NT2/D1 (cell line): ENCODE measurements around the gene USP7.

Experiments used
- SUZ12 ChIP-seq: IDR thresholded peaks from 2 replicates; pipeline ENCODE4 v1.6.1; 2011; ENCODE audit not compliant: insufficient read length, insufficient read depth; ENCODE audit errors: extremely low read depth
- YY1 ChIP-seq: IDR thresholded peaks from 2 replicates; pipeline ENCODE4 v1.6.1; 2011; ENCODE audit not compliant: insufficient read length, insufficient read depth
- ZNF274 ChIP-seq: IDR thresholded peaks from 2 replicates; pipeline ENCODE4 v1.6.1; 2011; ENCODE audit warnings: mild to moderate bottlenecking, low read depth, low read length

DNA sequence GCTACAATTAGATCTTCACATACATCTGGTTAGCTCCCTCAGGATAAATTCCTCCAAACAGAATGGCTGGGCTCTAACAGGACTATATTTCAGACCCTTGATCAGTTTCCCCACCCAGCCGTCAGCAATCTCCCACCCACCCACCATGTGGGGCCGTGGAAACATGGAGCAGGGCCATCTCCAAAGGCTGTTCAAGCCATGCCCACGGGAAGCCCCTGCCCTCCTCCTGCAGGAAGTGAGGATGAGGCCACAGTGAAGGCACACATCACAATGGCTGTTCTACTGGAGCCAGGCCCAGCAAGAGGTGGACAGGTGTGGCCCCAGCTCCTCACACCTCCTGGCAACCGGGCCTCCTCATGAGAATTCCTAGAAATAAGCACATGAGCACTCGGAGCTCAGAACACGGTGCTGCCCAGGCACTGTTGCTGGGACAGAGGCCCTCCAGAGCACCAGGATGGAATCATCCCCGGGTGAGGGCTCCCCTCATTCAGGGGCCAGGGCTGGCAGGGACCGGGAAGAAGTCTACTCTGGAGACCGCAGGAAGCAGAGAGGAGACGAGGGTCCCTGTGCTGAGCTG lies 81.6 kb downstream of the USP7 start, which contains the start of gene LITAFD:
- no peak for TF ChIP-seq YY1
- TF ChIP-seq ZNF274, result no peak
- TF ChIP-seq SUZ12, result no peak
